Astrocyte of the cerebellum (primary cell): Measurements from ENCODE around the gene MZT1.

Experiments
- DNase-seq: peaks from one replicate; pipeline ENCODE4 v3.0.0-alpha.2; 2011; ENCODE audit warnings: low read depth
- H3K4me3 ChIP-seq: 2 replicates; pipeline ENCODE4 v1.5.1; 2011; ENCODE audit warnings: mild to moderate bottlenecking, low read depth, low read length, moderate library complexity
- in situ Hi-C: cut with HindIII; loops from 2 replicates; pipeline ENCODE4 v1.10.0; 2017; ENCODE audit warnings: low sequenced_read_pairs
- TF ChIP-seq, protein P1 (sequence below): IDR thresholded peaks from 2 replicates; pipeline ENCODE4 v1.5.1; 2012; ENCODE audit warnings: low read length, low read depth, moderate library complexity, mild to moderate bottlenecking; ENCODE audit errors: missing control alignments

MZT1 gene

DNA sequence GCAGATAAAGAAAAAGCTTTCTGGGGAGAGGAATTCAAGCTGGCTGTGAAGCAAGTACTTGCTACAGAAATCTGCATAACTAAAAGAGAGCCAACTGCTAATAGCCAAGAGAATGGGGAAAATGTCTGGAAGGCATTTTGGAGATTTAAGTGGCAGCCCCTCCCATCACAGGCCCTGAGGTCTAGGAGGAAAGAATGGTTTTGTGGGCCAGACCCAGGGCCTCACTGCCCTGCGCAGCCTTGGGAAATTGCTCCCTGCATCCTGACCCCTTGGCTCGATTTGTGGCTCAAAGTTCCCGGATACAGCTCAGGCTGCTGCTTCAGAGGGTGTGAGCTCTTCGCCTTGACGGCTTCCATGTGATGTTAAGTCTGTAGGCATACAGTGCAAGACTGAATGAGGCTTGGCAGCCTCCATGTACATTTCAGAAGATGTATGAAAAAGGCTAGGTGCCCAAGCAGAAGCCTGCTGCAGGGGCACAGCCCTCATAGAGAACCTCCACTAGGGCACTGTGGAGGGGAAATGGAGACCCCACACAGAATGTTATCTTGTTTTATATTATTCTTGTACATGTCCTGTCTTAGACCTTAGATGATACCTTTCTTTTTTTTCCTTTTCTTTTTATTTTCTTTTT, 34.4 kb downstream of the MZT1 start:
- DNase-seq: no peak
- TF ChIP-seq, protein P1, sequence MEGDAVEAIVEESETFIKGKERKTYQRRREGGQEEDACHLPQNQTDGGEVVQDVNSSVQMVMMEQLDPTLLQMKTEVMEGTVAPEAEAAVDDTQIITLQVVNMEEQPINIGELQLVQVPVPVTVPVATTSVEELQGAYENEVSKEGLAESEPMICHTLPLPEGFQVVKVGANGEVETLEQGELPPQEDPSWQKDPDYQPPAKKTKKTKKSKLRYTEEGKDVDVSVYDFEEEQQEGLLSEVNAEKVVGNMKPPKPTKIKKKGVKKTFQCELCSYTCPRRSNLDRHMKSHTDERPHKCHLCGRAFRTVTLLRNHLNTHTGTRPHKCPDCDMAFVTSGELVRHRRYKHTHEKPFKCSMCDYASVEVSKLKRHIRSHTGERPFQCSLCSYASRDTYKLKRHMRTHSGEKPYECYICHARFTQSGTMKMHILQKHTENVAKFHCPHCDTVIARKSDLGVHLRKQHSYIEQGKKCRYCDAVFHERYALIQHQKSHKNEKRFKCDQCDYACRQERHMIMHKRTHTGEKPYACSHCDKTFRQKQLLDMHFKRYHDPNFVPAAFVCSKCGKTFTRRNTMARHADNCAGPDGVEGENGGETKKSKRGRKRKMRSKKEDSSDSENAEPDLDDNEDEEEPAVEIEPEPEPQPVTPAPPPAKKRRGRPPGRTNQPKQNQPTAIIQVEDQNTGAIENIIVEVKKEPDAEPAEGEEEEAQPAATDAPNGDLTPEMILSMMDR: no peak
- H3K4me3 ChIP-seq: no peak overlapping the region
- in situ Hi-C loops: loop anchor here (25.0 kb wide), 1 partner anchor 1731 kb away; no protein-coding TSS in a partner anchor

DNA sequence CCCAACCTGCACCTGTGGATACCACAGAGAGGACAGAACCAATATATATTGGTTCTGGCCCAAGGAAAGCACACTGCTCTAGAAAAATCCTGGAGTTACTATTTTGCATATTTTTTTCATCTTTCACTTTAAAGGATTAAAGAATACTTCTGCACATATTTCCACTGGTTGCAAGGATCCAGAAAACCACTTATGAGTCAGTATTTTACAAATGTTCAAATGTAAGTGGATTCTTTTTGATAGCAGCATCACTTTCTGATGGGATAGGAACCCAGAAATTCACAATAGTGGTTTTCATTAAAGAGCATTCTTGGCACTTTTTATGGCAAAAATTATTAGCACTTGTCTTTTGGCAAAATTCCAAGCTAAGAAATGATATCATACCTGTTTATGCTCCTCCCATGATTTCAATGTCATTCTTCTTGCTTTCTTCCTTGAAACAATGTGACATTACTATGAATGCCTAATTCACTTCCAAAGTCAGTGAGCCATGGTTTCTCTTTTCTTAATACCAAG, 38.2 kb downstream of the MZT1 start:
- TF ChIP-seq, protein P1: no peak
- DNase-seq: no peak
- in situ Hi-C loops: loop anchor here (25.0 kb wide), 1 partner anchor 1727 kb away; no protein-coding TSS in a partner anchor
- no peak overlapping the region for H3K4me3 ChIP-seq

DNA sequence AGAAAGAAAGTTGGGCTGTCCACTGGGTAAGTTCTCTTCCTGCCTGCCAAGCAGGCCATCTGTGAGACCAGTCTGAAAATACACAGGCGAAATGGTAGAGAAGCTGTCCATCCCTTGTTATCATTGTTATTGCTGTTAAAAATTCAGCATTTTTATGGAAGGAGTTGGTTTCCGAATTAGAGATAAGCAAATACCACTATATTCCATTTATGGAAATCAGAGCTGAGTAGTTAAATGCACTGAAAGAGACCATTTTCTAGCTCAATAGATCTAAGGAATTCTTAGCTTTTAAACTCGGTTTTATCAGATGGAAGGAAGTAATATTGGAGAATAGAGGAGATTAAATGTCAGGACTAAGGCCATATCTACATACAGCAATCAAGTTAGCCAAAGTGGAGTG, 40.7 kb downstream of the MZT1 start:
- in situ Hi-C loops: loop anchor here (25.0 kb wide), 1 partner anchor 1724 kb away; no protein-coding TSS in a partner anchor
- H3K4me3 ChIP-seq: no peak overlapping the region
- TF ChIP-seq, protein P1: no peak
- no peak for DNase-seq

DNA sequence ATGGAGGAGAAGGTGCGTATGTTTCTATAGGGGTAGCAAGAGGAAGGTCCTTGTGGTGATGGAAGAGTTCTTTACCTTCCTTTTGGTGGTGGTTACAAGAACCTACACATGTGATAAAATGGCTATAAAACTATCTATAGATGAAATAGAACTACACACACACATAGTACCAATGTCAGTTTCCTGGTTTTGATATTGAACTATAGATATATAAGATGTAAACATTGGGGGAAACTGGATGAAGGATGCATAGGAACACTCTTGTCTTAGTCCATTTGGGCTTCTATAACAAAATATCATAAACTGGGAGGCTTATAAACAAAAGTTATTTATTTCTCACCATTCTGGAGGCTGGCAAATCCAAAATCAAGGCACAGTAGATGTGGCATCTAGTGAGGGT, 47.1 kb downstream of the MZT1 start:
- in situ Hi-C loops: loop anchor here (25.0 kb wide), 1 partner anchor 1718 kb away; no protein-coding TSS in a partner anchor
- no peak overlapping the region for H3K4me3 ChIP-seq
- DNase-seq: no peak
- TF ChIP-seq, protein P1: no peak

DNA sequence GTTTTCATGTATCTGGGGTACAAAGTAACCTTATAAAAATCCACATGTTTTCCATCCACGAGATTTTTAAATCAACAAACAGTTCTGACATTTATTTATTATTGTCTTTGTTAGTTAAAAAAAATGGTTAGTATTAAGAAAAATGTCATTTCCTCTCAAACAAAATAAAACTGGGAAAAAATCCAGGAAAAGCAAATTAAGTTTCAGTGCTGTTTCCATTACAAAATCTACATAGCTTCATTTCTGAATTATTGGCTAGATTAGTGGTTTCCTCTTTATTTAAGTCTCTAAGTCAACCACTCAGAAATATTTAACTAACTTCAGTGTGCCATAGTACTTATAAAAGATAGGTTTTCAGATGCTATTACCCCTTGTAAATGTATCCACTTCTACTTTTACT, 49.1 kb downstream of the MZT1 start:
- in situ Hi-C loops: loop anchor here (25.0 kb wide), 1 partner anchor 1716 kb away; no protein-coding TSS in a partner anchor
- TF ChIP-seq, protein P1: no peak
- no peak overlapping the region for H3K4me3 ChIP-seq
- DNase-seq: no peak

DNA sequence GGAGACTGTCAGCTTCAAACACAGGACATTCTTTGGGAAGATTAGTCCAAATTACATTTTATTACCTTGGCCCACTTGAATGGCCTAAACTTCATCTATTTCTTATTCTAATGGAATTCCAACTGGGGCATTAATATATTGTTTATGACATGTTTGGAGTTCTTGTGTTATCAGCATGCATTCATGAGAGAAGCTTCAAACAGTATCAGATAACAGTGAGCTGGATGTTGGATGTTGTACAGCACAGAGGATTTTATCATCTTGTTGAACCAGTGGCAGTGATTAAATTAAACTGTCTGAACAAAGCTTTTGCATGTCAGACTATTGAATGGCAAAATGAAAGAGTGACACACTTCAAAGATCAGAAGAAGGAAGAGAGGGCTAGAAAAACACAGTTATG, 50.0 kb downstream of the MZT1 start:
- no peak for DNase-seq
- in situ Hi-C loops: loop anchor here (25.0 kb wide), 1 partner anchor 1715 kb away; no protein-coding TSS in a partner anchor
- TF ChIP-seq, protein P1: no peak
- H3K4me3 ChIP-seq: no peak overlapping the region
